ENCODE measurements around the gene ROR1.
"Not testable (repeated sequence)": the region's sequence is repeated elsewhere in the genome, so short reads cannot be mapped to it uniquely, and the experiment has no call there.

The ROR1 gene

GRCh38 chr1:63792152-63792551 is 18.3 kb downstream of the ROR1 start:
- DNase-seq (ENCODE audit: low read depth in 1 of 2, low spot score in 1 of 2), result no peak

- DNase-seq (ENCODE audit: low read depth in 1 of 2, low spot score in 1 of 2), result no peak
These were observed 20.0 kb downstream of the ROR1 start for GRCh38 chr1:63793741-63794240.

DNA sequence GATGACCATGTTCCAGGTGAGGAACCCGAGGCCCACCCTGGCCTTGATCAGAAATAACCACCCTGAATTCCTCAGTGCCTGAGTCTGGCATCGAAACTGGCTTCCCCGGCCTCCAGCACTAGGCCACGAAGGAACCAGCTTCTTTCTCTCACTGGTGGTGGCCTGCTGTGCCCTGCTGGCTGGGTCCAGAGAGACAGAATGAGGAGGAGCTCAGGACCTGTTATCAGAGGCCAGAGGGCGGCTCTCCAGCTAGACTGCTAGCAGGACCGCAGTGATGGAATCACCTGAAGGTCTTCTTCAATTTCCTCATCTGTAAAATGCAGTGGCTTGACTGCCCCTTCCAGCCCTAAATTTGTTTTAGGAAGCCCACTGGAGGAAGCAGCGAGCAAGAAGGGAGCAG is 20.5 kb downstream of the ROR1 start:
- no peak for DNase-seq (ENCODE audit: low read depth in 1 of 2, low spot score in 1 of 2)

GRCh38 chr1:63794939-63795378 is 21.1 kb downstream of the ROR1 start:
- DNase-seq (ENCODE audit: low read depth in 1 of 2, low spot score in 1 of 2), result no peak

GRCh38 chr1:63795455-63795854 is 21.6 kb downstream of the ROR1 start:
- DNase-seq (ENCODE audit: low read depth in 1 of 2, low spot score in 1 of 2), result no peak

DNA sequence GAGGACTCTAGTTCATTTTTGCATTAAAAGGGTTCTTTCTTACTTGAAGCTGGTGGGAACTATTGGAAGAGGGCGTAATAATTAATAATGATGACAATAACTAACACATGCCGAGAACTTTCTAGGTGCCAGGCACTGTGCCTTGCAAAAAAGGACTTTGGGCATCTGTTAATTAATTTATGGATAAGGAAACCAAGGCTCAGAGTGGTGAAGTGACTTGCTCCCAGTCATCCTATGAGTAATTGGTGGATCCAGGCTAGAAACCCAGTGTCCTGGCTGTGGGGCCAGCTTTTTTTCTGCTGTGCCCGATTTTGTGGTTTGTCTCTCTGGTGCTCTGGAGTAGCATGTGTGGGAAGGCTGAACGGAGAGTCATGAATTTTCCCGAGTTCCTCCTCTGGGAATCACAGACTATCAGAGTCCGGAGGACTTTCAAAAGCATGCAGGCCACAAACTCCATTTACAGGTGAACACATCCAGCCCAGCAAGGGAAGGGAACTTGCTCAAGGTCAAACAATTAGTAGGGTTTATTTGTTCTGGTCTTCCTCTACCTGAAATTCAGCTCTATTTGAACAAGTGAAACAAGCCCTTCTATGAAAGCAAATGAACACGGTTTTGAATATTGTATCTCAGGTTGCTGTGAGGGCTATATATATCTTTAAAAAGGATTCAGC is 23.4 kb downstream of the ROR1 start:
- DNase-seq (ENCODE audit: low read depth in 1 of 2, low spot score in 1 of 2), result no peak

DNA sequence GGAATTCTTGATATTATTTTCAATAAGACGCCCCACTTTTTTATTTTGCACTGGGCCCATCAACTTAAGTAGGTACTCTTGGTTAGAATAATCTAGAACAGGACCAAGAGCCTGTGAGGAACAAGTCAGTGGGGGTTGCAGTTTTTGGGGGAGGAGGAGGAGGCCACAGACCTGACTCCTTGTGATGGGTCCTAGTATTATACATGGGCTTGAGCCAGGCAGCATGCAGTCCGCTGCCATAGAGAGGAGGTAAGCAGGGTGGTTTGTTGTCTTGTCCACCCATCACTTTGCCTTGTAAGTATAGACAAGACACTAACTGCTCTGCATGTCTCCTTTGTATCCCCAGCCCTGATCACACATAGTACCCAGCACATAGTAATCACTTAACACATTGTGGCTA is 24.5 kb downstream of the ROR1 start:
- DNase-seq (ENCODE audit: low read depth in 1 of 2, low spot score in 1 of 2), result no peak

DNA sequence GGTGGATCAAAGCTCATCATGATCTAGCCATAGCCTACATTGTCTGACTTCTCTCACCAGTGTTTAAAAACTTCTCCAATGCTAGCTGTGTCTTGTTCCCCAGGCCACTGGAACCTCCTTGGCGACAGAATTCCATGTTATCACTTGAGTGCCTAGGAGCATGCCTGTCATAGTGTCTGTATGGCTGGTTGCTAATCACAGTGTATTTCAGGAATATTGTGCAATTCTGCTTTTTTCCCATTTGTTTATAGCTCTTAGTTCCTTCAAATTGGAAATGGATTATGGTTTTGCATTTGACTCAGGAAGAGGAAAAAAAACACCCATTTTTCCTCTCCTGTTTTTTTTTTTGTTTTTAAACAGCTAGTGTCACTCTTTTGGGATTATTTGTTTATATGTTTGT is 25.5 kb downstream of the ROR1 start:
- no peak for DNase-seq (ENCODE audit: low read depth in 1 of 2, low spot score in 1 of 2)

DNA sequence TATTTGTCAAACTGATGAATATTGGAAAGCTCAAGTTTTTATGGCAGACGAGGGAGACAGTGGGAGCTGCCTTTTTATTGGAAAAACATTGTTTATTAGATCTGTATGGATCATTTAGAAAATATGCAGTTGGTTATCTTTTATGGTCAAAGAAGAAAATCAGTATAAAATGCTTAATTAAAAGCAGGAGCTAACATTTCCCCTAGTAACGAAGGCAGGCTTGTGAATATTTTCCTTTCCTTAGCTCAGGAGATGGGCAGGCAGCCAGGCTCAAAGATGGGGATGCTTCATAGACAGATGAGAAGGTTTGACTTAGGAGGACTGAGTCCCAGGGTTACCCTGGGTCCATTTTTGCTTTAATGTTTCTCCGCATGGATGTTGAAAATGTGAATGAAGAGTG is 26.0 kb downstream of the ROR1 start:
- DNase-seq (ENCODE audit: low read depth in 1 of 2, low spot score in 1 of 2), result no peak

DNA sequence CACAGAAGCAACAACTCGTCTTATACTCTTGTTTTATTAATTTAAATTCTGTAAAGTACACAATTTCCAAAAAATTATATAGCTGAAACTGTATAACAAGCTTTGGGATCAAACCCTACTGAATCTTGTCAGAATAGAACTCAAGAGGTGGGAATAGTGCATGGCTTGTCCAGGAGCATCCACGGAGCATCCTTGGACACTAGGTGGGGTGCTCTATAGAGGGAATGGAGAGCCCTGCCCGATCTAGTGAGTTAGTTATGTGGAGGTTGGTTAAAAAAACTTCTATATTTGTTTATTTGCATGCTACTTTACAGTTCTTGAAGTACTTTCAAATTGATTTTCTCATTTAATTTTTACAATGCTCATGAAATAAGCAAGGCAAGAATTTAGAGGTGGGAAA is 28.3 kb downstream of the ROR1 start:
- no peak for DNase-seq (ENCODE audit: low read depth in 1 of 2, low spot score in 1 of 2)

- no peak for DNase-seq (ENCODE audit: low read depth in 1 of 2, low spot score in 1 of 2)
These were observed 31.1 kb downstream of the ROR1 start for GRCh38 chr1:63804829-63805484.

GRCh38 chr1:63807046-63807445 is 33.2 kb downstream of the ROR1 start:
- DNase-seq (ENCODE audit: low read depth in 1 of 2, low spot score in 1 of 2), result no peak

DNA sequence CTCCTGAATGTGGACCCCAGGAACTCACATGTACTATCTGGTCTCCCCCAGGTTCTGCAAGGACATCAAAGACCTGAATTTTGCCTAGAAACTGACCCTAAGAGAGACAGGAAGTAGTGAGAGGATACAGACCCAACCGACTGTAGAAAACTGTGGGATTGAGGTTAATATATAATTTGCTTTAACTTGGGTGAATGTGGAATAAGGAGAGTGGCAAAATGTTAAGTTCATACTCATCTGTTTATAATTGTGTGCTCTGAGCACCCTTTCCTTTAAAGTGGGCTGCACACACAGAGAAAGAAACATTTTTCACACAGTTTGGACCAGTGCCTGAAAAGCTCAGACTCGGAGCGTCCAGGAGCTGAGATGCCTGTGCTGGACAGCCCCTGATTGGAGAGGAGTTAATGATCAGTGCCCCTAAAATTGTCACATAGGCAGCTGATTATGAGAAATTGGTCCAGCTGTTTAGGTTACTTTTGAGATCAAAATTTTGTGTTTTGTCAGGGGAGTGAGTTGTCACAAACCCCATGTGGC is 37.2 kb downstream of the ROR1 start:
- no peak for DNase-seq (ENCODE audit: low read depth in 1 of 2, low spot score in 1 of 2)

DNA sequence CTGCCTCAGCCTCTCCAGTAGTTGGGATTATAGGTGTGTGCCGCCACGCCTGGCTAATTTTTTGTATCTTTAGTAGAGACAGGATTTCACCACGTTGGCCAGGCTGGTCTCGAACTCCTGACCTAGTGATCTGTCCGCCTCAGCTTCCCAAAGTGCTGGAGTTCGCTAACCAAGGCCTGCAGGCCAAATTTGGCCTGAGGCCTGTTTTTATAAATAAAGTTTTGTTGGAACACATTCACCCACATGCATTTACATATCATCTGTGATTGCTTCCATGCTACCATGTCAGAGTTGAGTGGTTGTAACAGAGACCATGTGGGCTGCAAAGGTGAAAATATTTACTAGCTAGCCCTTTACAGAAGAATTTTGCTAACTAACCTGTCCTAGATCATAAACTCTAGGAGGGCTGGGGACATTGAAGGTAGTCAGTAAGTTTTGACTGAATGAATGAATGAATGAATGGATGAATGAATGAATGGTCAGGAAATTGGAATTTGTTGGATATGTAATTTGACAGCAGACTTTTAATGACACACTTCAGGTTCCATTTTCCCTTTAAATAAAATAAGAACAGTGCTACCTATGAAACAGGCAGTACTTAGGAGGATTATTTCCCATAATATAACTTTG is 38.4 kb downstream of the ROR1 start:
- DNase-seq (ENCODE audit: low read depth in 1 of 2, low spot score in 1 of 2), result no peak

GRCh38 chr1:63813829-63814277 is 40.0 kb downstream of the ROR1 start:
- no peak for DNase-seq (ENCODE audit: low read depth in 1 of 2, low spot score in 1 of 2)

DNA sequence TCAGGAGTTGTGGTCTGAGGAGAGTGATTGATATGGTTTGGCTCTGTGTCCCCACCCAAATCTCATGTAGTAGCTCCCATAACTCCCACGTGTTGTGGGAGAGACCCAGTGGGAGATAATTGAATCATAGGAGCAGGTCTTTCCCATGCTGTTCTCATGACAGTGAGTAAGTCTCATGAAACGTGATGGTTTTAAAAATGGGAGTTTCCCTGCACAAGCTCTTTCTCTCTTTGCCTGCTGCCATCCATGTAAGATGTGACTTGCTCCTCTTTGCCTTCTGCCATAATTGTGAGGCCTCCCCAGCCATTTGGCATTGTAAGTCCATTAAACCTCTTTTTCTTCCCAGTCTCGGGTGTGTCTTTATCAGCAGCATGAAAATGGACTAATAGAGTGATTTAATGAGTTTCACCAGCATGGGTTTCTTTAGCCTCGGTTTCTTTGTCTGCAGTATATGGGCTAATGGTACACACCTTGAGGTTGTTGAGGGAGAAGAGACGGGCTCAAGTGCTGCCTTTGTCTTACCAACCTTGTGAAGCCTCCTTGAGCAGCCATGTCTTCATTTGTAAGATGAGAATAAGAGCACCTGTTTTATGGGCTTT is 42.5 kb downstream of the ROR1 start:
- DNase-seq (ENCODE audit: low read depth in 1 of 2, low spot score in 1 of 2), result not testable (repeated sequence)

- no peak for DNase-seq (ENCODE audit: low read depth in 1 of 2, low spot score in 1 of 2)
These were observed 43.4 kb downstream of the ROR1 start for GRCh38 chr1:63817152-63817667.

GRCh38 chr1:63817700-63818099 is 43.9 kb downstream of the ROR1 start:
- DNase-seq (ENCODE audit: low read depth in 1 of 2, low spot score in 1 of 2), result no peak

- DNase-seq (ENCODE audit: low read depth in 1 of 2, low spot score in 1 of 2), result no peak
These were observed 44.9 kb downstream of the ROR1 start for GRCh38 chr1:63818567-63819325.

GRCh38 chr1:63819795-63820194 is 46.0 kb downstream of the ROR1 start:
- no peak for DNase-seq (ENCODE audit: low read depth in 1 of 2, low spot score in 1 of 2)
